ENCODE measurements around the gene MBIP.

MBIP gene

DNA sequence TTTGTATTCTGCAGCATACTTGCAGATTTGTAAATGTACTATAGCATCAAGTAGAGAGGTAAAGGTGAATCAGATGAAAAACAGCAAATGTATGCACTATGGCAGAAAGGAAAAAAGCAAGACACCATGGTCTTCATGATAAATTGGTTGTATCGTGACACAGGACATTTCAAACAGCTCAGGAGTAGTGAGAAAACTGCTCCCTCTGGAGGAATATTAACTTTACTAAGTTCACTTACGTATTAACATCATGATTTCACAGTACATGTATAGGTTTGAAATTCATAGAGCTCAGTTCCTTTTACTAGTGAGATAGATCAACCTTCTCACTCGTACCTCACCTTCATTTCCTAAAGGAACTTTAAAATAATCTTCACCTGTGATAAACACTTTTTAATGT, 6.5 kb downstream of the MBIP start:
- no peak for DNase-seq (ENCODE audit: extremely low read depth in 1 of 2, low read depth in 1 of 2)

DNA sequence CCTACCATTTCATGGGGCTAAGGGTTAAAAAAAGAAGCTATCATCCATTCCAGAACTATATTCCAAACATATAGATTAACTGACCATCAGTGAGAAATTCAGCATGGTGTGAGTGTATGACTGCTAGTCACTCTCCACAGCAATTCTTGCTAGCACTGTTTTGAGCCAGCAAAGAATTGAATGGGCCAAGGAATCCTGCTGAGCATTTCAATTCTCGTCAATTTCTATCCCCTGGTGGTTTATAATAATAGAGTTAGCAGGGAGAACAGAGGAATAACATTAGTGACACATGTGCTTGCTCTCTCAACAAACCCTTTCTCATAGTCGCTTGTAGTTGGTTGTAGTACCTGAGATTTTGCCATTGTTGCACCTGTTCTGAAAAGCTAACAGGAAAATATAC, 7.2 kb downstream of the MBIP start:
- no peak for DNase-seq (ENCODE audit: extremely low read depth in 1 of 2, low read depth in 1 of 2)

GRCh38 chr14:36306836-36307235, 13.6 kb downstream of the MBIP start:
- no peak for DNase-seq (ENCODE audit: extremely low read depth in 1 of 2, low read depth in 1 of 2)

DNA sequence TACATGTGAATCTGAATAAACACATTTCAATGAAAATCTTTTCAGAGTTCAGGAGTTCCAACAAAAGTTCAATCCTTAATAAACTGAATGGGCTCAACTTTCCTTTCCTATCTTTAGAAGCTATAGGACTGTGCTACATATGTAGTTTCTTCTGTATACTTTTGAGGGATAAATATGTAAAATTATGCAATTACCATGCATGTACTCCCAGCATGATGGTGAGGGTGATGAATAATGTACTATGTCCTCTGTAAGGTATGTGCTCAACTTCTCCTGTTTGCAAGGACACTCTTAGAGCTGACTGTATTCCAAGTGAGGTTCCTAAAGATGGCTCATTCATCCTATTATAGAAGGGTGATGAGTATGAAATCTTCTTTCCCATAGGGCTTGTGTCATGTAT, 15.5 kb downstream of the MBIP start:
- DNase-seq (ENCODE audit: extremely low read depth in 1 of 2, low read depth in 1 of 2), result no peak

DNA sequence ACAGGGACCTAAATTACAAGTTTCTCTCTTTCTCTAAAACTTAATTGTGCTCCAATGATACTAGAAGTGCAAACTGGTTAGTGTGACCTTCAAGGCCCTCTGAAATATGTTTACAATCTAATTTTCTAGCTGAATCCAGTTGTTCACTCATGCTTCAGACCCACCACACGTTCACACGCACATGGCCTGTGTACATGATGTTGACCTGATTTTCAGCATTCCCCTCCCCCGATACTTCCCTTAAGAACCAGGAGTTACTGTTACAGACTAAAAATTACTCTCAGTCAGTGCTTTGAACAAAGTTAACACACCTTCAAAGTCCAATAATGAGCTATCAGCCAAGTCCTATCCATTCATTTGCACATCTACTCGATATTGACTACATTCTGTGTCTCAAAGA, 16.5 kb downstream of the MBIP start:
- no peak for DNase-seq (ENCODE audit: extremely low read depth in 1 of 2, low read depth in 1 of 2)

- no peak for DNase-seq (ENCODE audit: extremely low read depth in 1 of 2, low read depth in 1 of 2)
Observed at GRCh38 chr14:36302823-36303222, 17.6 kb downstream of the MBIP start.

DNA sequence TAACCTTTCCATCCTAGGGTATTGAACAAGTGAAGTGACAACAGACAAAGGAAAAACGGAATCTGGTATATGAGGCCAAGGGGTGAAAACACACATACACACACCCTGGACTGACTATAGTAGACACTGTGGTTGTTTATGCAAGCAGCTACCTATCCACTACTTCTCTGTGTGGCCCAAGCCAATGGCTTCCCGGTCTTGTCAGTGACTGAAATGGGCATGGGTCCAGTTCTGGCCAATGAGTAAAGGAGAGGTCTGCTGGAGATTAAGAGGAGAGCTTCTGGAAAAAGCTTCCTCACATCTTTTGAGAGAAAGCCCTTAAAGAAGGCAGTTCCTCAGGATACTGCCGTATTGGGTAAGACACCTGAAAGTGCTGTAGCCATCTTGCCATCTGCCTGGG, 19.3 kb downstream of the MBIP start:
- DNase-seq (ENCODE audit: extremely low read depth in 1 of 2, low read depth in 1 of 2), result no peak

GRCh38 chr14:36300337-36300736, 20.1 kb downstream of the MBIP start:
- no peak for DNase-seq (ENCODE audit: extremely low read depth in 1 of 2, low read depth in 1 of 2)

DNA sequence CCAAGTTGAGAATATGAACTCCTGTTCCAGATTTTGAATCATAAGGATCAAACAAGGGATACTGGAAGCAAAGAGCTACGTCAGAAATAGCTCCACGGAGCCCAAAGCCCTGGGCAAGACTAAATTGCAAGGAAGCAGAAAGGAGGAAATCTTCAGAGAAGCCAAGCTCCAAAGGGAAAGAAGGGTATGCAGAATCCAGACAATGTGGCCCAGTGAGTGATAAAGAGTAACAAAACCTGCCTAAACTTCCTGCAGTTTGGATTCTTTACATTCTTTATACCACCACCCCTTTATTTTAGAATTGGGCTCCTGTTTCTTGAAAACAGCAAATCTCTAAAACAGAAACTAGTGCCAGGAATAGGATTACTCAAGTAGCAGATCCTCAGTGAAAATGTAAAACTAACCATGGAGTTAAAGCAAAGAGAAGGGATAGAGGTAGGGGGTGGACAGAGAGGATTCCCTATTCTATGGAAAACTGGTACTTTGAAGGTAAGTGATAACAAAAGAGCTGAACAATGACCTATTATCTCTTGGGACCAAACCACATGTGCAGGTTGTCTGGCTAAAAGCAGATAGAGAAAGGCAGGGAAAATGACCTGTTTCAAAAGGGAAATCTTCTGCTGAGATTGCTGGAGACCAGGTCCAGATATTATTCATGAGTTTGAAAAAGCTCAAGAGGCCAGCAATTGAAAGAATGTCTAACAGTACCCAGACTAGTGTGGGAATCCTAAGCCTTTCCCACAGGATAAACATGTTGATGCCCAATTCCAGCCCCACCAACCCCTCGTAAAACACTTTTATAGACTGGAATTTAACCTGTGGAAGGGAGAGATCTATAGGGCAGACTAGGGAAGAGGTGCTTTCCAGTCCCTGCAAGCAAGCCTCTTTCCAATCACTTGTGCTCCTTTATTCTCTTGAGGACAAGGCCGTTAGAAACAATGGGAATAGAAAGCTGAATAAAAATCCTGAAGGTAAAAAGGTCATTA, 24.5 kb downstream of the MBIP start:
- no peak for DNase-seq (ENCODE audit: extremely low read depth in 1 of 2, low read depth in 1 of 2)

- DNase-seq (ENCODE audit: extremely low read depth in 1 of 2, low read depth in 1 of 2), result no peak
Observed at GRCh38 chr14:36294543-36294942, 25.9 kb downstream of the MBIP start.

GRCh38 chr14:36293824-36294223, 26.6 kb downstream of the MBIP start:
- no peak for DNase-seq (ENCODE audit: extremely low read depth in 1 of 2, low read depth in 1 of 2)

- DNase-seq (ENCODE audit: extremely low read depth in 1 of 2, low read depth in 1 of 2), result no peak
Observed at GRCh38 chr14:36289954-36290353, 30.5 kb downstream of the MBIP start.

GRCh38 chr14:36288496-36288895, 31.9 kb downstream of the MBIP start:
- no peak for DNase-seq (ENCODE audit: extremely low read depth in 1 of 2, low read depth in 1 of 2)

GRCh38 chr14:36284971-36285595, 35.4 kb downstream of the MBIP start:
- DNase-seq (ENCODE audit: extremely low read depth in 1 of 2, low read depth in 1 of 2), result no peak

GRCh38 chr14:36281309-36281708, 39.1 kb downstream of the MBIP start:
- DNase-seq (ENCODE audit: extremely low read depth in 1 of 2, low read depth in 1 of 2), result no peak

DNA sequence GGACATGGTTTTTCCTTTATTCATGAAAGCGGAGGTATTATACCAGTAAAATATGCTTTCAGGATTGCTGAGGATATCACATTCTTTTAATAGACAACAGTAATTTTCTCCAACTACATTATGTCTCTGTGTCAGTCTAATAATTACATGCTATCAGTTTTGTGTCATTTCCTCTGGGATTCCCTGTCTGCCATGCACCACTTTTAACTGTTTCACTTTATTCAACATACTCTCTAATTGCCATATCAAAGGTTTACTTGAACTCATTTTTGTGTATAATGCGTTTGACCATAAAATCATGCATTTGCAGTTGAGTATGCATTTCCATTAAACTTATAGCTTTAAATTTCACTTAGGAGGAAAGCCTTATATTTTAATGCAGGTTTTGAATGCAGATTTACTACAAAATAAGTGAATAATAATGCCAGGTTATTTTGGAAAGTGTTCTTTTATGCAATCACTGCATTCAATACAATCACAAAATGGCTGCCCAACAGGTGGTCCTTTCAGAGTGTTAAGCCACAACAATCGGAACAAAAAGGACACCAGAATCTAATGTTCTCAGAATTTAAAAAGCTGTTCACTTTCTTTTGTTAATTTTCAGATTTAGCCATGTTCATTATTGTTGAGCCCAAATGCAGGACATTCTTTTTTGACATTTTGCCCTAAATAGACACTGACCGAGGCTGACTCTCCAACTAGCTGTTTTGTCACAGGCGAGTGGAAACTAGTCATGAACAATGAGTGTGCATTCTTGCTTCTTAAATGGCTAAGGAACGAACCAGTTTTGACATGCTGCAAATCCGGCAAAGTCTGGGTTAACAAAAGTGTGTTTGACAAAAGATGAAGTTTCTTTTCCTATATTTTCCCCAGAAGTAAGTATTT, 40.9 kb downstream of the MBIP start:
- DNase-seq (ENCODE audit: extremely low read depth in 1 of 2, low read depth in 1 of 2), result no peak

- no peak for DNase-seq (ENCODE audit: extremely low read depth in 1 of 2, low read depth in 1 of 2)
Observed at GRCh38 chr14:36275741-36276140, 44.7 kb downstream of the MBIP start.

DNA sequence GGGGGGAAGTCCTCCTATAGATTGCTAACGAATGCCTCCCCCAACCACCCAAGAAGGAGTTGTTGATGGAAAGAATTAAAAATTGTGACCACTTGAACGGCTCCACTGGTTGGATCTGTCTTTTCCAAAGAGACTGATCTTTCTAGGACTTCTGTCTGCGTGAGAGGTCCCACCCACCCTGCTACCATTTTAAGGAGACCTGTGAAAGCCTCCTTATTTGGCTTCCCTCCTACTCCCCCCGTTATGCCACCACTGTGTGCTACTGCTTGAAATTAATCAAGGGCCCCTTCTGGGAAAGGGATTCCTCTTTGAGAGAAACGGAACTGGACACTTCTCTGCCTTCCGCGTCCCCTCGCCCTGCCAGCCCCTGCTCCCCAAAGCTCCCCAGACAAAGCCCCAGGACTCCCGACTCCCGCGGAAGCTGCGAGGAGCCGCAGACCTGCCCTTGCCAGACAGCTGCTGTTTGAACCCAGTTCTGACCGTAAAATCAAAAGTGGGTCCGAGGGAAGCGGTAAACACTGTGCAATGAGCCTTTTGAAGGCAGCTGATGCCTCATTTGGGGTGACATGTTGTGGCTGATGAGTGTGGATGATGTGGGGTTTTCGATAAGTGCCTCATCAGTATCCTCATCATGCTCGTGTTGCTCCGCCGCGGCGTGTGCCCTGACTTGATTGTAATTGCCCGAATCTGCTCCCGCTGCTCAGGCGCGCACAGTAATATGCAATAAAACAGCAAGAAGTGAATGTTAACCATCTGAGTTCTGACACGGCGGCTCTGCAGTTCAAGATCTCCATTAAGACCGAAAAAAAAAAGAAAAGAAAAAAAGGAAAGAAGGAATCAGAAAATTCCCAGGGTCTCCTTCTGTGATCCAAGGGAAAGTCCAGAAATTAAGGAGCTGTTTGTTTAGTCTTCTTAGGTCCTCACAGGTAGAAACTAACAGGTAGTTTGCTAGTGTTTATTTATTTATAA, 48.2 kb downstream of the MBIP start:
- no peak for DNase-seq (ENCODE audit: extremely low read depth in 1 of 2, low read depth in 1 of 2)

DNA sequence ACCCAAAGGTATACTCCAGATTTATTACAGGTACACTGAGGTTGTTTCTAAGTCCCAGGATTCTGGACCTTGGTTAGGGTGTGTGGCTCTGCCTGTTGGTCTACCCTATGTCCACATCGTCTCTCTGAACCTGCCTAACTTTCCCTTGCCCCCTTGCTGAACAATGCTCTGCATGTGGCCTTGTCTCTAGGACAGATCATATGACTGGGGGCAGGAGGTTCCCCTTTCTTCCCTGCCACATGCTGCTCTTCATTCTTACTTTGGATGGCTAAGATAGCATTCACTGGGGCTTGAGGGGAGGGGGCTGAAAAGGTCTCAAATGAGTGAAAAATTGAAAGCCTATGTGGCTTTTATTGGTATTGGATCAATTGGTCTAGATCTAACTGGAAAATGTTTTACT, 49.2 kb downstream of the MBIP start:
- DNase-seq (ENCODE audit: extremely low read depth in 1 of 2, low read depth in 1 of 2), result no peak

DNA sequence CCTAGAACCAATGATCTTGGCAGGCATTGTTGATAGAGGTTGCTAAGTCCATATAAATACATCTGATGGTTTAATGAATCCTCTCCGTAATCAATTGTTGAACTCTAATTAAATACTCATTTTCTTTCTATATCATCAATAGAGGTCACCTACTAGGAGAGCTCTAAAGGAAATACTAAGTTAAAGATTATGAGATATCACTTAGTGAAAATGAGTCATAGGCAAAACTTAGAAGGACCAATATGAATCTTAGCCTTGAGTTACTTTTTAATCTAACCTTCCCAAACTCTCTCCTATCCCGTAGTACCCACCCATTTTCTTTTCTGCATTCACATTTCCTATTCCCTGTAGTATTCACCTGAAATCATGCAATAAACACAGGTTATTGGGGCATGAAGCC, 50.2 kb downstream of the MBIP start:
- no peak for DNase-seq (ENCODE audit: extremely low read depth in 1 of 2, low read depth in 1 of 2)

Measured in activated CD8-positive, alpha-beta memory T cell treated with anti-CD3 and anti-CD28 coated beads for 1 hour (primary cell).